WI38 (cell line): ENCODE data around the gene NTRK2.

Experiments
- H3K4me3 ChIP-seq: 2 replicates; pipeline ENCODE4 v1.5.1; 2011; ENCODE audit warnings: low read depth, mild to moderate bottlenecking, control low read depth, low read length
- CTCF ChIP-seq: IDR thresholded peaks from 2 replicates; pipeline ENCODE4 v1.5.1; 2012; ENCODE audit warnings: low read depth, mild to moderate bottlenecking, control low read depth, low read length

The NTRK2 gene

GRCh38 chr9:84686068-84686467 lies 16.5 kb downstream of the NTRK2 start:
- no peak for TF ChIP-seq CTCF
- H3K4me3 ChIP-seq = no peak overlapping the region

GRCh38 chr9:84688956-84689355 lies 19.4 kb downstream of the NTRK2 start:
- H3K4me3 ChIP-seq = no peak overlapping the region
- TF ChIP-seq CTCF = no peak

- TF ChIP-seq CTCF = no peak
- no peak overlapping the region for H3K4me3 ChIP-seq
Measured at GRCh38 chr9:84691634-84692033, 22.1 kb downstream of the NTRK2 start.

GRCh38 chr9:84694248-84694647 lies 24.7 kb downstream of the NTRK2 start:
- TF ChIP-seq CTCF = no peak
- H3K4me3 ChIP-seq = no peak overlapping the region

GRCh38 chr9:84697042-84697441 lies 27.5 kb downstream of the NTRK2 start:
- TF ChIP-seq CTCF = no peak
- H3K4me3 ChIP-seq = no peak overlapping the region

- TF ChIP-seq CTCF = no peak
Measured at GRCh38 chr9:84697509-84698114, 28.1 kb downstream of the NTRK2 start.

GRCh38 chr9:84698323-84698722 lies 28.8 kb downstream of the NTRK2 start:
- TF ChIP-seq CTCF = no peak
- H3K4me3 ChIP-seq = no peak overlapping the region

More at GRCh38 chr9:84697509-84698114, 28.1 kb downstream of the NTRK2 start:
- no peak overlapping the region for H3K4me3 ChIP-seq
